Stimulated activated CD8-positive, alpha-beta memory T cell treated with anti-CD3 and anti-CD28 coated beads, Interleukin-7, amount 100 ng/mL, for 24 hours (primary cell): Measurements from ENCODE around the gene GUCA2A.

ENCODE experiments used
- DNase-seq: peaks from one replicate; pipeline ENCODE4 v3.0.0-alpha.2; 2020; ENCODE audit warnings: low read depth

Gene GUCA2A

GRCh38 chr1:42130061-42130660 lies 34.4 kb downstream of the GUCA2A start:
- DNase-seq = no peak

- no peak for DNase-seq
Observed at GRCh38 chr1:42128964-42129363, 35.6 kb downstream of the GUCA2A start.

DNA sequence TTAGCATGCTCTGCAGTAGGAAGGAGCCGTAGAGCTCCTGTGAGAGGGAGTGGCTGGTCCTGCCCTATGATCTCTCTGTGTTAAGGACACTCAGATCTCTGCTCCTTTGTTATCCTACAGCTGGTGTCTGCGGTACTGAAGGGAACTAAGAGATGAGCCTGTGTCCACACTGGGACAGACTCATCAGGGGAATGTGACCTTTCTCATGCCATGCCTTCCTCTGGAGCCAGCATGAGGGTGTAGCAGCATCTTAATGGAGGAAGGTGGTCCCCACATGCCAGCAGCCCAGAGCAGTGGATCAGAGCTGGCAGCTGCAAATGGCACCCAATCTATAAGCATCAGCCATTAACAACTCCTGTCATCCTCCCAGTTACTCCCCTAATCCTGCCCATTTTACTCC lies 36.0 kb downstream of the GUCA2A start:
- DNase-seq = no peak

- DNase-seq = no peak
Observed at GRCh38 chr1:42127767-42128166, 36.8 kb downstream of the GUCA2A start.

DNA sequence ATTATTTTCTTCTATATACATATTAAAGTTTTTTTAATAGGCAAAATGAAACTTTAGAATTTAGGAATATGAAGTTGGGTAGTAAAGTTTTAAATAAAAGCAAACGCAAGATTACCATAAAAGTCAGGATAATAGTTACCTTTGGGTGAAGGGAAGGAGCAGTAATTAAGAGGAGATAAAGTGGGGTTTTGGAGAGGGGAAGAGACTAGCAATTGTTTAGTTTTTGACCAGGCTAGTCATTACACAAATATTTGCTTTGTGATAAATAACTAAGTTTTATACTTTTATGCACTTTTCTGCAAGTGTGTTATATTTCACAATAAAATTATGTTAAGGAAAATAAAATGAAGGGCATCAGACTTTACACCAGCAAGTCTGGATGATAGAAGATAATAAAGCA lies 39.0 kb downstream of the GUCA2A start:
- no peak for DNase-seq

DNA sequence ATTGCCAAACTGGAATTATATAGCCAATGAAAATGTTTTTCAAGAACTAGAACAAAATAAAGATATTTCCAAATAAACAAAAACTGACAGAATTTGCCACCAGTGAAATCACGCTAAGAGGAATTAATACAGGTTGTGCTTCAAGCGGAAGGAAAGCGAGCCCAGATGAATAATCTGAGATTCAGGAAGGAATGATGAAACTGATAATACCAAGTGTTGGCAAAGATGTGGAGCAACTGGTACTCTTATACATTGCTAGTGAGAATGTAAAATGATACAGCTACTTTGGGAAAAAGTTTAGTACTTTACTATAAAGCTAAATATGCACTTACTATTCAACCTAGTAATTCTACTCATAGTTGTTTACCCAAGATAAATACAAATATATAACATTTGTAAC lies 42.1 kb downstream of the GUCA2A start:
- DNase-seq = no peak

DNA sequence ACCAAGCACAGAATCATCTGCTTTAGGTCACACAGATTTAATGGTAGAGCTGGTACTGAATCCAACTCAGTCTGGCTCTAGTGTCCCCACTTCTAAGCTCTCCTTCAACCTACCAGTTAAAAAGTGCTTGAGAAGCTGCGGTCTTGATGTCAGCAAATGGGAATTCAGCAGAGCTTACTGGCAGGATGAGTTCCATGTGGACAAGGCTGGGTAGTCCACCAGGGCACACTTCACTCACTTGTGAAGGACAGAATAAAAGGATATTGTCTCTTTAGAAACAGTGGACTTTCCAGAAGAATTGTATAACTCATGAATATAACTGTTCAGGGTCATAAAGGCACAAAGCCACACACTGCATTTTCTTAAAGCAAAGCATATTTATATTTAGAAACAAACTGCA lies 46.4 kb downstream of the GUCA2A start:
- no peak for DNase-seq

DNA sequence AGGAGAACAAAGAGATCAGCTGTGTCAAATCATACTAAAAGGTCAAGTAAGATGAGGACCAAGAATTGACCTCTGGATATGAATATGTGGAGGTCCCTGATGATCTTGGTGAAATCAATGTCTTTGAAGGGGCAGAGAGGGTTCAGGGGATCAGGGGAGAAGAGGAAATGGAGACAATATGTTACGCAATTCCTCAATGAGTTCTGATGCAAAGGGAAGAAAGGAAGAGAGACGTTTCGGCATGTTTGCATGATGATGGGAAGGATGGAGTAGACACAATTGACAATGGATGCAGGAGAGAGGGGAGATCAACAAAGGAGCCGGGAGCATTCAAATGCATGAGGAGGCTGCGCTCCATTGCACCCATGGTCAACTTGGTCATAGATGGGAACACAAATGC lies 47.3 kb downstream of the GUCA2A start:
- DNase-seq = no peak

GRCh38 chr1:42114229-42114628 lies 50.3 kb downstream of the GUCA2A start:
- no peak for DNase-seq
